Caki2 (cell line): ENCODE data around the gene PIGV. TPM values are rescaled to one million over a fixed set of nuclear protein-coding genes. Genes with fewer than 3 reads are reported as not detected.
A peak's percentile ranks its signal among the peaks of the same experiment; 100 is the strongest.

ENCODE experiments used
- DNase-seq: peaks from one replicate; pipeline ENCODE4 v3.0.0-alpha.2; 2015; ENCODE audit warnings: low read depth
- in situ Hi-C: cut with HindIII; loops from 2 replicates; pipeline ENCODE4 v1.10.0; 2016; ENCODE audit warnings: low sequenced_read_pairs, low pct_unique_long_range_greater_than_20kb, mixed read lengths
- total RNA-seq: library from RNA; depleted of rRNA; stranded (reverse); fragments of >200 nt; shearing (Covaris generic); gene quantifications from 2 replicates; pipeline ENCODE4 v1.2.3, GENCODE V29; 2014; ENCODE audit warnings: low replicate concordance

The PIGV gene
- total RNA-seq, 1 experiment from 2014 or later, result 14.7 TPM

DNA sequence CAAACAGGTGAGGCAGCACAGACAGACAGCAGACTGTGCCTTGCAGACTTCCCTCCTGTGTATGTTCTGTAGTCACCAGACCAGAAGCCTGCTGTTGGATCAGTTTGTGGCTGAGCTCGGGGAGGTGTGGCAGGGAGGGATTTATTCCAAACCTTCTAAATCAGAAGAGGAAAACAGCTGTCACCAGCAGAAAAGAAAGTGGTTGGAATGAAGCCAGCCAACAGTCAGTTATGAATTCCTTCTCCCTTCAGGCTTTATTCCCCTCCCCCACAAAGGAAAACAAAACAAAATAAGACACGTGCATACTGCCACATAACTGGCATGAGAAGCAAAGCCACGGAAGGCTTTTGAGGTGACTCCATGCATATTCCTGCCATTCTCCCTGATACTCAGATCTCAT lies 19.0 kb upstream of the PIGV start:
- in situ Hi-C loops, result no loop called here
- peak; percentile 74 for DNase-seq

DNA sequence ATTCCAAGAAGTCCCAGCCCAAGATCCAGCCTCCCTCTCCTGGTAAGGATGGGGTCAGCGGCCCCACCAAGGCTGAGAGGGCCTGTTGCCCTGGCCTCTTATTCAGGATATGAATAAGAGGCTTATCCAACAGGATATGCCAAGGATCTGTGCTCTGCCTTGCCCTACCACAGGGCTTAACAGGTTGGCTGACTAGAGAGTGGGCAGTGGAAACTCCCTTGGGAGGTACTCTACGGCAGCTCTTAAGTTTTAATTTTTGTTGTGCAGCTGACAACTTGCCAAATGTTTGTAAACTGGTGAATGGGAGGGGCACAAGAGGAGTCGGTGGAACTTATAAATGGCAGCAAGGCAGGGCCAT lies 16.5 kb upstream of the PIGV start:
- DNase-seq, result no peak
- in situ Hi-C loops, result no loop called here

DNA sequence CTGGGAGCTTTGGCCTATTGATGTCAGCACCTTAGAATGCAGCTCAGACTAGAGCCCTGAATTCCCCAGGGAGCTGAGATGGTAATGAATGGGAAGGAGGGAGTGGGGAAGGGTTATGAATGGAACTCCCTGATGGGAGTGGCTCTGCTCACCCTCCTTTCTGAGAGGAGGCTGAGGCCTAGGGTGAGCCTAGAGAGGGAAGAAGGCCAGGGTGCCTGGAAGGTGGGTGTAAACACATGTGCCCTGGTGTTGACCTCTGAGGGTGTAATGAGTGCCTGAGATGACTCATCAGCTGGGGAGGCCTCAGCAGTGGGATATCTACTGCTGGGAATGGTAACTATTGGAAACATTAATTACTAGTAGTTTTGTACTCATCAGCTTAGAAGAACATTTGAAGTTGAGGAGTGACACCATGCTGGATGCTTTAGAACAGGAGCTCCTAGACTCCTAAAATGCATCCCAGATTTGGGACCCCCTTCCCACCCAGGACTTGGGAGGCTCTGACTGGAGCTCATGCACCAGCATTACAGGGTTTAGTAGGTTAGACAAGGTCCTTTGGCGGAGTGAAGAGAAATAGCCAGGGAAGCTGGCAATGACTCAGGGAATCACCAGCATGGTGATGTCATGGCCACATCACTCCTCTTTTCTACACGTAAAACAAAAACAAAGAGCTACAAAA lies 16.0 kb upstream of the PIGV start:
- in situ Hi-C loops, result no loop called here
- DNase-seq, result peak; percentile 98

DNA sequence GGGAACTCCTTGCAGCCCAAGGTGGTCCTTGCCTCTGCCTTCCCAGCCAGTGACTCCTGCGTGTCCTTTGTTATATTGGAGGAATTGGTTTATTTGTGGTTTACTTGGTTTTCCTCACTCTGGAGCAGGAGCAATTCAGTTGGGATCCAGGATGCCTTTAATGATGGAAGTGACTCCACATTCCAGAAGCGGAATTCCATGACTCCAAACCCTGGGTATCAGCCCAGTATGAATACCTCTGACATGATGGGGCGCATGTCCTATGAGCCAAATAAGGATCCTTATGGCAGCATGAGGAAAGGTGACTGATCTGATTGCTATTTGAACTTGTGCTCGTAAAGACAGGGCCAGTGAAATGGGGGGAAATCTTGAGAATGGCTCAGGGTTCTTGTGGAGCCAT lies 15.1 kb upstream of the PIGV start:
- in situ Hi-C loops, result no loop called here
- peak; percentile 42 for DNase-seq

DNA sequence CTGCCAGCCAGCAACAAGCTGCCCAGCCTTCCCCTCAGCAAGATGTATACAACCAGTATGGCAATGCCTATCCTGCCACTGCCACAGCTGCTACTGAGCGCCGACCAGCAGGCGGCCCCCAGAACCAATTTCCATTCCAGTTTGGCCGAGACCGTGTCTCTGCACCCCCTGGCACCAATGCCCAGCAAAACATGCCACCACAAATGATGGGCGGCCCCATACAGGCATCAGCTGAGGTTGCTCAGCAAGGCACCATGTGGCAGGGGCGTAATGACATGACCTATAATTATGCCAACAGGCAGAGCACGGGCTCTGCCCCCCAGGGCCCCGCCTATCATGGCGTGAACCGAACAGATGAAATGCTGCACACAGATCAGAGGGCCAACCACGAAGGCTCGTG lies 13.3 kb upstream of the PIGV start:
- DNase-seq, result no peak
- in situ Hi-C loops, result no loop called here

DNA sequence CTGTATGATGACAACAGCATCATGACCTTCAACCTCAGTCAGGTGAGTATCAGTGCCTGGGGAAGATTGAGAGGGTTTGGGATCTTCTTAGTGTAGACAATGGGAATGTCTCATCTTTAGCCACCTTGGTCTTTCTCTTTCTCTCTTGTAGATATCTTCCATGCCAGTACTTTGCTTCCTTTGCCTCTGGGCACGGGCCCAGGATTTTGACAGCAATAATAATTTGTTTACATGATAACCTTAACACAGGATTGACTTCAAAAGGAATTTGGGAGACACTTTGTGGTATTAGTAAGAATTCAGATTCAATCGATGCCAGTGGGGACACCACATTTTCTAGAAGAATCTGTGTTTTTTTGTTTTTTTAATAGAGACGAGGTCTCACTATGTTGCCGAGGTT lies 12.1 kb upstream of the PIGV start:
- no peak for DNase-seq
- in situ Hi-C loops, result no loop called here

DNA sequence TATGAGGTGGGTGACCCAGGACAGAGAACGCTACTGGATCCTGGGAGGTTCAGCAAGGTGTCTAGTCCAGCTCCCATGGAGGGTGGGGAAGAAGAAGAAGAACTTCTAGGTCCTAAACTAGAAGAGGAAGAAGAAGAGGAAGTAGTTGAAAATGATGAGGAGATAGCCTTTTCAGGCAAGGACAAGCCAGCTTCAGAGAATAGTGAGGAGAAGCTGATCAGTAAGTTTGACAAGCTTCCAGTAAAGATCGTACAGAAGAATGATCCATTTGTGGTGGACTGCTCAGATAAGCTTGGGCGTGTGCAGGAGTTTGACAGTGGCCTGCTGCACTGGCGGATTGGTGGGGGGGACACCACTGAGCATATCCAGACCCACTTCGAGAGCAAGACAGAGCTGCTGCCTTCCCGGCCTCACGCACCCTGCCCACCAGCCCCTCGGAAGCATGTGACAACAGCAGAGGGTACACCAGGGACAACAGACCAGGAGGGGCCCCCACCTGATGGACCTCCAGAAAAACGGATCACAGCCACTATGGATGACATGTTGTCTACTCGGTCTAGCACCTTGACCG lies 8.6 kb upstream of the PIGV start:
- no peak for DNase-seq
- in situ Hi-C loops, result no loop called here

DNA sequence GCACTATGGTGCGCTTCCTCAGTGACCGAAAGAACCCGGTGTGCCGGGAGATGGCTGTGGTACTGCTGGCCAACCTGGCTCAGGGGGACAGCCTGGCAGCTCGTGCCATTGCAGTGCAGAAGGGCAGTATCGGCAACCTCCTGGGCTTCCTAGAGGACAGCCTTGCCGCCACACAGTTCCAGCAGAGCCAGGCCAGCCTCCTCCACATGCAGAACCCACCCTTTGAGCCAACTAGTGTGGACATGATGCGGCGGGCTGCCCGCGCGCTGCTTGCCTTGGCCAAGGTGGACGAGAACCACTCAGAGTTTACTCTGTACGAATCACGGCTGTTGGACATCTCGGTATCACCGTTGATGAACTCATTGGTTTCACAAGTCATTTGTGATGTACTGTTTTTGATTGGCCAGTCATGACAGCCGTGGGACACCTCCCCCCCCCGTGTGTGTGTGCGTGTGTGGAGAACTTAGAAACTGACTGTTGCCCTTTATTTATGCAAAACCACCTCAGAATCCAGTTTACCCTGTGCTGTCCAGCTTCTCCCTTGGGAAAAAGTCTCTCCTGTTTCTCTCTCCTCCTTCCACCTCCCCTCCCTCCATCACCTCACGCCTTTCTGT lies 7.3 kb upstream of the PIGV start:
- in situ Hi-C loops, result no loop called here
- no peak for DNase-seq

DNA sequence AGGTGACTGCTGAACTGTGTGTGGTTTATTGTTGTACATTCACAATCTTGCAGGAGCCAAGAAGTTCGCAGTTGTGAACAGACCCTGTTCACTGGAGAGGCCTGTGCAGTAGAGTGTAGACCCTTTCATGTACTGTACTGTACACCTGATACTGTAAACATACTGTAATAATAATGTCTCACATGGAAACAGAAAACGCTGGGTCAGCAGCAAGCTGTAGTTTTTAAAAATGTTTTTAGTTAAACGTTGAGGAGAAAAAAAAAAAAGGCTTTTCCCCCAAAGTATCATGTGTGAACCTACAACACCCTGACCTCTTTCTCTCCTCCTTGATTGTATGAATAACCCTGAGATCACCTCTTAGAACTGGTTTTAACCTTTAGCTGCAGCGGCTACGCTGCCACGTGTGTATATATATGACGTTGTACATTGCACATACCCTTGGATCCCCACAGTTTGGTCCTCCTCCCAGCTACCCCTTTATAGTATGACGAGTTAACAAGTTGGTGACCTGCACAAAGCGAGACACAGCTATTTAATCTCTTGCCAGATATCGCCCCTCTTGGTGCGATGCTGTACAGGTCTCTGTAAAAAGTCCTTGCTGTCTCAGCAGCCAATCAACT lies 6.4 kb upstream of the PIGV start:
- in situ Hi-C loops, result no loop called here
- no peak for DNase-seq

DNA sequence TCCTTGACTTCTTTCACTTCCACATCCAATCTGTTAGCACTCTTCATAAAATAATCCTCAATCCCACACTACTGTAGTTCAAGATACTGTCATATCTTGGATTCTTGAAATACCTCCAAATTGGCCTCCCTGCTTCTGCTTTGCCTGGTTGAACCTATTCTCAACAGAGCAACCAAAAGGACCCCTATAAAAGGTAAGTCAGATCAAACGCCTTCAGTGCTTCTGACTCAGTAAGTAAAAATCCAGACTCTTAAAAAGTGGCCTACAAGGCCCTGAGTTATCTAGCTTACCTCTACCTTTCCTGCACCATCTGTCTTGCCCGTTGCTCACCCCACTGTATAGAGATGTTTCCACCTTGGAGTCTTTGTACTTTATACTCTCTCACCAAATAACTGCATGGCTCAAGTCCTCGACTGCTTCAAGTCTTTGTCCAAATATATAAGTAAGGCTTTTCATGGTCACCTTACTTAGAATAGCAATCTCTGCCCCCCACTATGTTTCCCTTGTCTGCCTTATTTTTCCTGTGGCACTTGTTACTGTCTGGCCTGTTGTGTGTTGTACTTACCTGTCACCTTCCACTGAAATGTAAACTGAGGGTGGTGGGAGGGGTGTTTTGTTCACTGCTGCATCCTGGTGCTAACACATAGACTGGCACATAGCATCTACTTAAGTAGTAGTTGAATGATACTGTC lies 5.1 kb upstream of the PIGV start:
- no peak for DNase-seq
- in situ Hi-C loops, result no loop called here

DNA sequence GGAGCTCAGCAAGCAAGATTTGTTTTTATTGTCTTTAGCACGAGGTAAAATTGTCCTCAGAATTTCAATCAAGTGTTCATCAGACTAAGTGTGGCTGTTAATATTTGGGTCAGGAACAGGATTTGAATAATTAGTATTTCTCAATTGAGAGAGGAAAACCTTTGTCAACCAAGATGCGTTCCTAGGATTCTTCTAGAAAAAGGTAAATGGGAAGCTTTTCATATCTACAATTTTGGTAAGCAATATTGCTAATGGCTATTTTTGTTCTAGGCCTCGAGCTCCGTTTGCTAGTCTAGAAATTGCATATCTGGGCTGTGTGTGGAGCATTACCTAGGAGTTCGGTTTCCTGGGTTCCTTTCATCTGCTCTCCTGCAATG lies 4.1 kb upstream of the PIGV start:
- in situ Hi-C loops, result no loop called here
- no peak for DNase-seq

DNA sequence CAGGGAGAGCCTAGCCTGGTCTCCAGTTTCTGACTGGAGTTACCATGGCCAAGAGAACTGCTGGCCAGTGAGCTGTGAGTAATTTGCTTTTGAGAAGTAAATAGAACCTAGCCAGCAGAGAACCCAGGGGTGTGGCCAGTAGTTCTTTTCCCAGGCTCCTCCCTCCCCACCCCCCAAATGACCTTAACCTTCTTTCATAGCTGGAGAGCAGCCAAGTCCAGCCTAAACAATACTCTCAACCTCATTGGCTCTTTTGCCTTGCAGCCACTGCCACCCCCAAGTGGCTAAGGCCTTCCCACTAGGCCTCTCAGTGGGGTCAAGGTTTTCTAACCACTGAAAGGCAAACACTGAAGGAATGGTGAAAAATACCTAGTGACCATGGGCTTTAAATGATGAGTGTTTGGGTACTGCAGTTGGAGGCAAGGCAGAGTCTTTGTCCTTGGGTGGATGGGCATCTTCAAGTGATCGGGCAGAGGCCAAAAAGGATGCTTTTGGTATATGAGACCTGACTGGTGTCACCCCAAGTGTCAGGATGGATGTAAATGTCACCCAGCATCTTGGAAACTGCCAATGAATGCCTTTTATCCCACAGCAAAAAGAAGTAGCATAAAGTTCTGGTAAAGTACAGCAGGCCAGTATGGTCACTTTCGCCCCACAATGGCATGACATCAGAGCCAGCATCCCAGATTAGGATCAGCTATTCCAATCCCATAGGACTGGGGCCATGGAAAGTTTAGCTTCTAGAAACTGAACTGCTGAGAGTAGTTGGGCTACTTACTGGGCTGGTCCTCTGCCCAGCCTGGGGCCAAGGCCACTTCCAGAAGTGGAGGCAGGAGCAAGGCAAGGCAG lies 3.5 kb upstream of the PIGV start:
- in situ Hi-C loops, result no loop called here
- peak; percentile 91 for DNase-seq

DNA sequence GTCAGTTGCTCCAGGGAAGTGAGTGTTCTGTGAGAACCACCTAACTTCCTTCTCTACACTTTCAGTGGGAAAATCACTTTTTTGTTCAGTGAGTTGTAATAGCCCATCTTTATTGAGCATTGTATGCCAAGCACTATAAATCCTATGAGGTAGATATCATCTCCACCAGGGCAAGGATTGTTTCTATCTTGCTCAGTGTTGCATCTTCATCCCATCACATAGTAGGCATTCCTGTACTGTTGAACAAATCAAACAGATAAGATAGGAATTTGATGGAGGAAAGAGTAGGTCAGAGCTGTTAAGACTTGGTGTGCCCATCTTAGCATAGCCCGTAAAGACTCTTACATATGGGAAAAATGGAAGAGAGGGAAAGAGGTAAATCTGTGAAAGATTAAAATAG lies 2.9 kb upstream of the PIGV start:
- DNase-seq, result no peak
- in situ Hi-C loops, result no loop called here

DNA sequence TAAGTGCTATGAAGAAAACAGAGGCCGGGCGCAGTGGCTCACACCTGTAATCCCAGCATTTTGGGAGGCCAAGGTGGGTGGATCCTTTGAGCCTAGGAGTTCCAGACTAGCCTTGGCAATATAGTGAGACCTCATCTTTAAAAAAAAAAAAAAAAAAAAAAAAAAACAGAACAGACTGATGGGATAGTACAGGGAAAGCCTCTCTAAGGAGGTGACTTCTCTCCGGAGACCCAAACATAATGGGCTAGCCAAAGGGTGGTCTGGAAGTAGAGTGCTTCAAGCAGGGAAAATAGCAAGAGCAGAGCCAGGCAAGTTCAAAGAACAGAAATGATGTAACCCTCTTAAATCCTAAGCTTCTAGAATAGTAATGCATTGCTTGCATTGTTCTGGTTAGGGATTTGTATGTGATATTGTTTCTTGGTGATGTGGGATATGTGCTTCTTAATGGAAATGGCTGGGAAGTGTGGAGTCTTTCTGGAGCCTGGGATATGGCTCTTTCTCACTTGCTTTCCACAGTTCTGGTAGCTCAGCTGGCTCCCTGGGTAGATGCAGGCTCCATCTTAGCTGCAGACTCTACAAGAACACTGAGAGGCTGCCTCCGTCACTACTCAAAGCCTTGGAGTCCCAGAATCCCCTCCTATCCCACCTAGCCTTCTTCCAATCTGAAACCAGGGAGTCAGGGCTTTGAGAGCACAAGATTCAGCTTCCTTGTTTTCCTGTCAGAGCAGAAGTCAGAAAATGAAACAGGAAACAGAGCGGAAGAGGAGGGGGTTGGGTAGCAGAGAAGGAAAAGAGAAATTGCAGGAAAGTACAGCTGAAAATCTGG lies 1.9 kb upstream of the PIGV start:
- in situ Hi-C loops, result no loop called here
- DNase-seq, result no peak

DNA sequence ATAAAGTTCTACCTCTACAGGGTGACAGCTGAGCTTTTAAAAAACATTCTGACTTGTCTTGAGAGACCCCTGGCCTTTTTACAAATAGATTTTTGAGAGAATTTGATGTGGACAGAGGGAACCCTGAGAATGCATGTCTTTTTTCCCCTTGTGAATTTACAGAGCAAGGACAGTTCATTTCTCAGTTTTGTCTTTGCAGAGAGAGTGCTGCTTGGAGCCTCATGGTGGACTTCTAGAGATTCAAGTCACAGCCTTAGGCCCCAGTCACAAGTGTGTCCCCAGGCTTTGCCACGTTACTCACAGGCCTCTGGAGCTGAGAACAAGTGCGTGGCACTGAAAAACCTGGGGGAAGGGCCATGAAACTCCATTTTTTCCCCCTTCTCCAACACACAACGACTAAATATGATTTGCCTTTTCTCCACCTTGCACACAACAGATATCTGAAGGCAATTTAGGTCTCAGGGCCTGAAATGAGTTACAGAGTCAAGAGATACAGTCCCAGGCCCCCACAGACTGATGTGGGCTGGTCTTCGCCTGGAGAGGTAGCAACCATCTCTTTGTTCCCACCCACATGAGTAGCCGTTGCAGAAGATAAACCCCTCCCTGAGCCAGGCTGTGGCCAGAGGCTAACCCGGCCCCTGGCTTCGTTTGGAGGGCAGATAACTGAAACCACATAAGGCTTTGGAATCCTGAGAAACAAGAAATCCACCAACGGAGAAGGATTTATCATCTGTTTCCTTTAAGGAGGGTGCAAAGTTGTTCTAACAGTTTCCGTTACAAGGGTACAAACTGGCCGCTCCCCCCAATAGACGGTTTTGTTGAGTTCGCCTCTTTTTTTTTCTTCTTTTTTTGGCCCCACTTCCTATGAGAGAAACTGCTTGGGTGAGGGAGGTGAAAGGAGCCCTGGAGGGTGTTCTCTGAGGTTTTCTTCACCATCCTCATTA lies 1.0 kb upstream of the PIGV start:
- in situ Hi-C loops, result no loop called here
- DNase-seq, result peak; percentile 51

DNA sequence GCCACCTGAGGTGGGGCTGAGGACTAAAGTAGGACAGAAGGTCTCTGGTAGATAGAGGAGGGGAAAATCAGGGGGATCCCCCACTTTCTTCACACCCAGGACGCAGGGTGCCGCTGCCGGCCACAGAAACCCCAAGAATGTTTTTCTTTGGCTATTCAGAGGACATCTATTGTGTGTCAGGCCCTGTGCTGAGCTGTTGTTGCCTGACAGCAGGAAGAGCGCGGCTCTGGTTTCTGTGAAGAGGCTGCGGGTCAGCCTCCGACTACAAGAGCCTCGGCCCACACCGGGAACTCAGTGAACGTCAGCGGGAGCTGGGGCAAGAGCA lies 407 bp upstream of the PIGV start:
- in situ Hi-C loops, result no loop called here
- DNase-seq, result no peak

DNA sequence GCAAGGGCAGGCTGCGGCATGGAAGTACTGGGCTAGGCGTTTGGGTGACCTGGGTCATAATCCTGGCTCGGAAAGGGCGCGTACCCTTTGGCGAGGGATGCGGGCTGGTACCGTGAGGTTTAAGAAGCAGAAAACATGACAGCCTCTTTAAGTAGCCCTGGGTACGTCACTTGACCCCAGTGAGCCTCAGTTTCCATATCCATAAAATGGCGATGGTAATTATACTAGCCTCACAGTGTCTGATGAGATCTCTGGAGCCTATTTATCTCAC lies 700 bp downstream of the PIGV start:
- in situ Hi-C loops, result no loop called here
- no peak for DNase-seq
